Measurements from ENCODE around the gene USHBP1.

DNA sequence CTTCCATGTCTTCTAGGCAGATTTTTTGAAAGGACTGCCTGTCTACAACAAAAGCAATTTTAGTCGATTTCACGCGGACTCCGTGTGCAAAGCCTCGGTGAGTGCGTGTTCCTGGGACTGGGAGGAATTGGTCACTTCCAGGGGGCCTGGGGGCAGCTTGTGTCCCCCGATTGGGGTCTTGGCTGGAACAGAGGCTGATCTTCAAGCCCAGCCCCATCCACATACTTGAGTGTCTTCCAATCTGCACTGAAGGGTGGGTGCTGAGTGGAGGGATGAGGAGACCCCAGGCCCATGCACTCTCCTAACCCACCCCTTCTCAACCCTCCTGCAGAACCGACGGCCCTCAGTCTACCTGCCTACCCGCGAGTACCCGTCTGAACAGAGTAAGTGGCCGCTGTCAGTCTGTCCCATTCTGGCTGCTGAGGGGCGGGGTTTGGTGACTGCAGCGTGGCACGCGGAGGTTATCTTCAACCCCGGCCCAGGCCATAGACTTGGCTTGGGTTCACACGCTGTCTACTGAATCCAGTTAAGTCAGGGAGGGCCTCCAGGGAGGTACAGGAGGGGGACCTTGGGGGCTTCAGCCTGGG is 49.6 kb upstream of the USHBP1 start:
- TF ChIP-seq, protein P1, sequence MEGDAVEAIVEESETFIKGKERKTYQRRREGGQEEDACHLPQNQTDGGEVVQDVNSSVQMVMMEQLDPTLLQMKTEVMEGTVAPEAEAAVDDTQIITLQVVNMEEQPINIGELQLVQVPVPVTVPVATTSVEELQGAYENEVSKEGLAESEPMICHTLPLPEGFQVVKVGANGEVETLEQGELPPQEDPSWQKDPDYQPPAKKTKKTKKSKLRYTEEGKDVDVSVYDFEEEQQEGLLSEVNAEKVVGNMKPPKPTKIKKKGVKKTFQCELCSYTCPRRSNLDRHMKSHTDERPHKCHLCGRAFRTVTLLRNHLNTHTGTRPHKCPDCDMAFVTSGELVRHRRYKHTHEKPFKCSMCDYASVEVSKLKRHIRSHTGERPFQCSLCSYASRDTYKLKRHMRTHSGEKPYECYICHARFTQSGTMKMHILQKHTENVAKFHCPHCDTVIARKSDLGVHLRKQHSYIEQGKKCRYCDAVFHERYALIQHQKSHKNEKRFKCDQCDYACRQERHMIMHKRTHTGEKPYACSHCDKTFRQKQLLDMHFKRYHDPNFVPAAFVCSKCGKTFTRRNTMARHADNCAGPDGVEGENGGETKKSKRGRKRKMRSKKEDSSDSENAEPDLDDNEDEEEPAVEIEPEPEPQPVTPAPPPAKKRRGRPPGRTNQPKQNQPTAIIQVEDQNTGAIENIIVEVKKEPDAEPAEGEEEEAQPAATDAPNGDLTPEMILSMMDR (conservative IDR thresholded peaks at IDR 0.05; ENCODE audit: low read depth, low read length) = no peak
- no peak for TF ChIP-seq POLR2A (IDR thresholded peaks at IDR 0.05; ENCODE audit: low read depth, low read length)
- TF ChIP-seq RAD21 (IDR thresholded peaks at IDR 0.05; ENCODE audit: low read length) = no peak
- no peak for TF ChIP-seq MAZ (IDR thresholded peaks at IDR 0.05; ENCODE audit: borderline replicate concordance, low read depth, low read length)
- no peak for TF ChIP-seq MXI1 (IDR thresholded peaks at IDR 0.05; ENCODE audit: borderline replicate concordance, low read depth, low read length)
- TF ChIP-seq SMC3 (IDR thresholded peaks at IDR 0.05; ENCODE audit: low read depth, low read length) = no peak
- TF ChIP-seq MAFK (IDR thresholded peaks at IDR 0.05; ENCODE audit: low read depth, low read length) = no peak
- TF ChIP-seq FOS (IDR thresholded peaks at IDR 0.05; ENCODE audit: low read depth, low read length) = no peak
